HG02588 (cell line): ENCODE results near the gene SERPINB10.
"Not testable (repeated sequence)": the region's sequence is repeated elsewhere in the genome, so short reads cannot be mapped to it uniquely, and the experiment has no call there.

Source experiments
- ATAC-seq: cut with Tn5 transposase; IDR thresholded peaks from one replicate; pipeline ENCODE4 v1.9.1; 2021; ENCODE audit warnings: mild to moderate bottlenecking, moderate library complexity; ENCODE audit not compliant: unreplicated experiment

SERPINB10 gene

GRCh38 chr18:63890237-63890949 is 17.4 kb upstream of the SERPINB10 start:
- ATAC-seq = no peak

GRCh38 chr18:63890950-63891304 is 16.8 kb upstream of the SERPINB10 start:
- no peak for ATAC-seq

GRCh38 chr18:63892566-63892965 is 15.2 kb upstream of the SERPINB10 start:
- ATAC-seq = no peak

GRCh38 chr18:63894106-63894772 is 13.5 kb upstream of the SERPINB10 start:
- ATAC-seq = no peak

DNA sequence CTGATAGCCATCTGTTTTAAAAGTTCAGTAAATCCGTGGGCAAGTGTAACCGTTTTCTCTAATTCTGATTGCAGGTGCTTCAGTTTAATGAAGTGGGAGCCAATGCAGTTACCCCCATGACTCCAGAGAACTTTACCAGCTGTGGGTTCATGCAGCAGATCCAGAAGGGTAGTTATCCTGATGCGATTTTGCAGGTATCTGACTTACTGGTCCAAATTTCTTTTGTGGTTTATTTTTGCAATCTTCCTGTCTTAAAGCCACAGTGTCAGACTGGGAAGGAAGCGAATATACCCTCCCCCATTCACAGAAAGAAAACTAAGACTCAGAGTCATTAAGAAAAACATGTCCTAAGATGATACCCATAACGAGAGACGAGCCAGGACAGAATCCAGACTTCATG is 12.6 kb upstream of the SERPINB10 start:
- ATAC-seq = no peak

DNA sequence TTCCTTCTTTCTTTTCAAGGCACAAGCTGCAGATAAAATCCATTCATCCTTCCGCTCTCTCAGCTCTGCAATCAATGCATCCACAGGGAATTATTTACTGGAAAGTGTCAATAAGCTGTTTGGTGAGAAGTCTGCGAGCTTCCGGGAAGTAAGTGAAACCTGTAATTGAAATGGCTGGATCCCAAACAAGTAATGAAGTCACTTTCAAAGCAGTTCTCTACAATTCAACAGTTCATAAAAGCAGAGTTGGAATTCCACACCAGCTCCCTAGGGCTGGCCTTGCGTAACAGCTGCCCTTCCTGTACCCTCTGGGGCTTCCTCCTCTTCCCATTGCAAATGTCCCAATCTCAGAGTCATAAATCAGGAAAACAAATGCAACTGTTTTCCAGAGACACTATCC is 10.7 kb upstream of the SERPINB10 start:
- ATAC-seq = no peak

GRCh38 chr18:63899206-63899605 is 8.6 kb upstream of the SERPINB10 start:
- ATAC-seq = no peak

DNA sequence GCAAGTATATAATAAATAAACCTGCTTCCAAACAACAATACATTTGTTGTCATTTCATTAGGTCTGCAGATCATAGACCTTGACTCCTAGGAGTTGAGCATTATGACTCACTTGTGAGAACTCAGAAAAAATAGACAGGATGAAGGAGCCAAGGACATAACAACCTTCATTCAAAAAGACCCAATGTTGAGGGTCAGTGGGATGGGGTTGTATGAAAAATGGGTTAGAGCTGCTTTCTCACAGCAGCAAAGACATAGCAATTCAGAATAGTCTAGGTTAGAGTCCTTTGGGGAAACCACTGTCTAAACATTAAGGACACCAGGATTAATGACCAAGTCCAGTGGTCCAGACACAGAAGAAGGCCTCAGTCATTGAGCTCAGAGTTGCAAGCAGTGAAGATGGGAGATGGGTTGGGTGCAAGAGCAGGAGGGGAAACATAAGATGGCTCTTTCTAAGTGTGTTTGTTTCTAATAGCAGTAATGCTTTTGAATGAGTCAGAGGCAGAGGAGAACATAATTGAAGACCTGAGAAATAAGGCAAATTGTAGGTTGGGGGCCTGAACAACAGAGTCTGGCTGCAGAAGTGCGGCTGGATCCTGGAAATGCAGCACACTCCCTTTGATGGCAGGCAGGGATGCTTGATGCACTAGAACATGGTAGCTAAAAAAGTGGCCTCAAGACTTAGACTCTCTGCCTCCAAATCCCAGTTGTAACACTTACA is 3.7 kb upstream of the SERPINB10 start:
- ATAC-seq = no peak

DNA sequence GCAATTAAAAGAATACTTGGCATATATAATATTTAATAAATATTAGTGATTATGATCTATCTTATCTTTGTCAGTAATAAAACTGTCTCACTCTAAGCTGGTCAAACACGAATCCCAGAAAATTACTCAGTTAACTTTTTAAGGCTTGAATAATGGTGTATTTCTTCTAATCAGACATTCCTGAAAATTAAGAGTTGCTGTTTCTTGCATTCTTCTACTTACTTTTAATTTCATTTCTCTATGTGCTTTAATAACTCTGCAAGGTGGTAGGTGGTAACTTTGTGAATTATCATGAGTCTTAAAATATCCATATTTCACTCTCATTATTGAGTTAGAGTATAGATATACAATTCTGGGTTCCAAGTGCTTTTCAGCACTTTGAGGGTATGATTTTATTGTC is 3.1 kb upstream of the SERPINB10 start:
- no peak for ATAC-seq

- no peak for ATAC-seq
Measured at GRCh38 chr18:63905361-63905760, 2.4 kb upstream of the SERPINB10 start.

DNA sequence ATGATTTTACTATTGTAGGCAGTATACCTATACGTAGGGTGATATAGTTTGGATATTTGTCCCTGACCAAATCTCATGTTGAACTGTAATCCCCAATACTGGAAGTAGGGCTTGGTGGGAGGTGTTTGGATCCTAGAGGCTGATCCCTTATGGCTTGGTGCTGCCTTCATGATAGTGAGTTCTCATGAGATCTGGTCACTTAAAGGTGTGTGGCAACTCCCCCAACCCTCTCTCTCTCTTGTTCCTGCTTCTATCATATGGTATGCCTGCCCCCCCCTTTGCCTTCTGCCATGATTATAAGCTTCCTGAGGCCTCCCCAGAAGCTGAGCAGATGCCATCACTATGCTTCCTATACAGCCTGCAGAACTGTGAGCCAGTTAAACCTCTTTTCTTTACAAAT is 1.7 kb upstream of the SERPINB10 start:
- ATAC-seq = no peak

- peak; percentile 30 for ATAC-seq
Measured at GRCh38 chr18:63908858-63909257, 1.1 kb downstream of the SERPINB10 start.

DNA sequence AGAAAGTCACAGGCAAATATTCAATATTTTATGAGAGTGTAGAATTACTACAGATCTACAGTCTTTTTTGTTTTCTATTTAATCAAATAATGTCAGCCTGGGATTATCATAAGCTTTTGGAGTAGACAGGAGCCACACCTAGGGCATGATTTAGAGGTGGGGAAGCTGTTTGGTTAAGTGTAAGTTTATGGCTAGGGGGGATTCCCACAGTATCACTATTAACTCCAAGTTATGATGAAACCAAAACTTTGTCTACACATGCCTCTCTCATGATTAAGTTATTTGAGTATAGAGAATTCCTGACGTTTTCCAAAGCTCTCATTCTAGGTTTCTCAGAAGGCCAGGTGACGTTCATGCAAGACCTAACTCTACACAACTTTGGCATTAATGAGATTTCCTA is 2.1 kb downstream of the SERPINB10 start:
- ATAC-seq = peak; percentile 75

DNA sequence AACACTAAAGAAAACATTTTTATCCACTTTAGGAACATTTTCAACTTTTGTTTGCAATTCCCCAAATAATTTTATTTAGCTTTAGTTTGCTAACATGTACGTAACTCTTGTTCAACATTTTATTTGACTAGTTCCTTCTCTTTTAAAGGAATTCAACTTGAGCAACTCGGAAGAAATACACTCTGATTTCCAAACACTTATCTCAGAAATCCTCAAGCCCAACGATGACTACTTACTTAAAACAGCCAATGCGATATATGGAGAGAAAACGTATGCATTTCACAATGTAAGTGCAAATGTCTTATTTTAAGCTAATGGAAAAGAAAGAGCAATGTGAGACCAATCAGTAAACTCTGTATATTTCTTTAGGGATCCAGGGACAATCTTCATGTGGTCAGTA is 10.1 kb downstream of the SERPINB10 start:
- ATAC-seq = no peak

- no peak for ATAC-seq
Measured at GRCh38 chr18:63922049-63922448, 14.3 kb downstream of the SERPINB10 start.

- no peak for ATAC-seq
Measured at GRCh38 chr18:63924551-63924950, 16.8 kb downstream of the SERPINB10 start.

DNA sequence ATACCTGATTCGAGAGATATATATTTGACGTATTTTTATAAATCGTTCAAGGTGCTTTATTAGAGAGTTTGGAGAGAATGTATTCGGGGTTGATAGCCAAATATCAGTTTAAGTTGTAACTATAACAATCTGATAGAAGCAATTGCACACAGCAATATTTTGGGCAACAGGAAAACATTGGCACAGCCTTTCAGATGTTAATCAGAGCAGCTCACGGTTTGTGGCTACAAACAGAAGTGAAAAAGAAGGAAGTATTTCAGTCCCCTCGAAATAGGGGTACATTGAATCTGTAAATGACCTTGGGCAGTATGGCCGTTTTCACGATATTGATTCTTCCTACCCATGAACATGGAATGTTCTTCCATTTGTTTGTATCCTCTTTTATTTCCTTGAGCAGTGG is 20.6 kb downstream of the SERPINB10 start:
- ATAC-seq = no peak

GRCh38 chr18:63929369-63929768 is 21.6 kb downstream of the SERPINB10 start:
- not testable (repeated sequence) for ATAC-seq

DNA sequence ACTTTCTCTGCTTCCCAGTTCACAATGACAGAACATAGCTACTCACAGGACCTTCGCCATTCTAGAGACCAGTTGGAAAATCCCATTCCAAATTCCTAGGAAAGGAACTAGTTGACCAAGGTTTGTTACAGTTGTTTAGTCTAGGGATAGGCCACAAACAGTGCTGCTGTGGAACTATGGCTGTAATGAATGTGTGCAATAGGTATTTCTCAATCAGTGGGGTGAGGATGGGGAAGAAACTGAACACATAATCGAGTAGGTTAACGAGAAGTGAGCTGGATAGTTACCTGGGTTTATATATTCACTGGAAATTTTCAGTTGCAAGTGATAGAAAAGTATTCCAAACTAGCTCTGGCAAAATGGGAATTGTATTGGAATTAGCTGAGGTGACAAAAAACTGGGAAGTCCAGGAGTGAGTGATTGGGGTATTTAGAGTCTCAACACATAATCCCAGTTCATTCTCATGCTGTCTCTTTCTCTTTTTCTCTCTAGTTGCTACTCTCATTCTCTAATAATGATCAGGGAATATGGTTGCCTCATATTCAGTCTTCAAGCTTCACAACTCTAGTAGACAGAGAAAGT is 23.1 kb downstream of the SERPINB10 start:
- no peak for ATAC-seq

GRCh38 chr18:63936156-63936931 is 28.6 kb downstream of the SERPINB10 start:
- ATAC-seq = peak; percentile 95

GRCh38 chr18:63936932-63937393 is 29.2 kb downstream of the SERPINB10 start:
- ATAC-seq = no peak
